ENCODE measurements around the gene GADD45G. TPM values are rescaled to one million over a fixed set of nuclear protein-coding genes. Genes with fewer than 3 reads are reported as not detected.

Gene GADD45G
- total and polyA plus RNA-seq, 9 donors, result 9.8 to 19.2 (median 12.1) TPM

- no peak overlapping the region for H3K4me3 ChIP-seq (ENCODE audit: low read length)
- H3K27ac ChIP-seq (ENCODE audit: low read length), result no peak overlapping the region
- peaks cover 58% of the 10 kb centered on the region for H3K4me1 ChIP-seq (ENCODE audit: control insufficient read depth, insufficient read depth, low read length)
- peaks cover 20% of the 10 kb centered on the region for H3K27me3 ChIP-seq (ENCODE audit: control insufficient read depth, insufficient read depth, low read length)
- 43% methylated on average over 1 of the region's 3 CpGs for WGBS (ENCODE audit: insufficient coverage)
- no peak for DNase-seq
- peaks cover 8% of the 10 kb centered on the region for H3K9me3 ChIP-seq (replicated peaks; ENCODE audit: control insufficient read depth, low read depth, low read length)
- no peaks in the 10 kb centered on the region for H3K36me3 ChIP-seq (ENCODE audit: control insufficient read depth, insufficient read depth, low read length)
Measured at GRCh38 chr9:89608641-89609335, 4.0 kb downstream of the GADD45G start.

GRCh38 chr9:89609426-89610006 is 4.7 kb downstream of the GADD45G start:
- H3K36me3 ChIP-seq (ENCODE audit: control insufficient read depth, insufficient read depth, low read length), result no peaks in the 10 kb centered on the region
- H3K27me3 ChIP-seq (ENCODE audit: control insufficient read depth, insufficient read depth, low read length), result peaks cover 19% of the 10 kb centered on the region
- peaks cover 55% of the 10 kb centered on the region for H3K4me1 ChIP-seq (ENCODE audit: control insufficient read depth, insufficient read depth, low read length)
- no peak for DNase-seq
- H3K27ac ChIP-seq (ENCODE audit: low read length), result no peak overlapping the region
- no peak overlapping the region for H3K4me3 ChIP-seq (ENCODE audit: low read length)
- WGBS (ENCODE audit: insufficient coverage), result 62% methylated on average over 4 of the region's 8 CpGs
- peaks cover 8% of the 10 kb centered on the region for H3K9me3 ChIP-seq (replicated peaks; ENCODE audit: control insufficient read depth, low read depth, low read length)

- no peak for DNase-seq
- 58% methylated on average over 7 of the region's 7 CpGs for WGBS (ENCODE audit: insufficient coverage)
- Histone ChIP-seq H3K4me3 (ENCODE audit: low read length) (no peak overlapping the region), H3K27me3 (ENCODE audit: control insufficient read depth, insufficient read depth, low read length) (peaks cover 17% of the 10 kb centered on the region), H3K9me3 (replicated peaks; ENCODE audit: control insufficient read depth, low read depth, low read length) (peaks cover 8% of the 10 kb centered on the region), H3K4me1 (ENCODE audit: control insufficient read depth, insufficient read depth, low read length) (peaks cover 51% of the 10 kb centered on the region), H3K36me3 (ENCODE audit: control insufficient read depth, insufficient read depth, low read length) (no peaks in the 10 kb centered on the region), H3K27ac (ENCODE audit: low read length) (no peak overlapping the region)
Measured at GRCh38 chr9:89610391-89610925, 5.6 kb downstream of the GADD45G start.

- Histone ChIP-seq H3K27me3 (ENCODE audit: control insufficient read depth, insufficient read depth, low read length) (peaks cover 22% of the 10 kb centered on the region), H3K27ac (ENCODE audit: low read length) (no peak overlapping the region), H3K4me3 (ENCODE audit: low read length) (no peak overlapping the region), H3K4me1 (ENCODE audit: control insufficient read depth, insufficient read depth, low read length) (peaks cover 42% of the 10 kb centered on the region), H3K9me3 (replicated peaks; ENCODE audit: control insufficient read depth, low read depth, low read length) (peaks cover 8% of the 10 kb centered on the region), H3K36me3 (ENCODE audit: control insufficient read depth, insufficient read depth, low read length) (no peaks in the 10 kb centered on the region)
- 91% methylated on average over 5 of the region's 5 CpGs for WGBS (ENCODE audit: insufficient coverage)
- no peak for DNase-seq
Measured at GRCh38 chr9:89611425-89611824, 6.6 kb downstream of the GADD45G start.

GRCh38 chr9:89612566-89613278 is 7.9 kb downstream of the GADD45G start:
- DNase-seq, result no peak
- 85% methylated on average over 16 of the region's 17 CpGs for WGBS (ENCODE audit: insufficient coverage)
- peaks cover 27% of the 10 kb centered on the region for H3K27me3 ChIP-seq (ENCODE audit: control insufficient read depth, insufficient read depth, low read length)
- H3K4me3 ChIP-seq (ENCODE audit: low read length), result no peak overlapping the region
- no peak overlapping the region for H3K27ac ChIP-seq (ENCODE audit: low read length)
- H3K36me3 ChIP-seq (ENCODE audit: control insufficient read depth, insufficient read depth, low read length), result no peaks in the 10 kb centered on the region
- peaks cover 30% of the 10 kb centered on the region for H3K4me1 ChIP-seq (ENCODE audit: control insufficient read depth, insufficient read depth, low read length)
- H3K9me3 ChIP-seq (replicated peaks; ENCODE audit: control insufficient read depth, low read depth, low read length), result peaks cover 8% of the 10 kb centered on the region

- DNase-seq, result no peak
- H3K9me3 ChIP-seq (replicated peaks; ENCODE audit: control insufficient read depth, low read depth, low read length), result peaks cover 8% of the 10 kb centered on the region
- H3K4me3 ChIP-seq (ENCODE audit: low read length), result no peak overlapping the region
- peaks cover 27% of the 10 kb centered on the region for H3K27me3 ChIP-seq (ENCODE audit: control insufficient read depth, insufficient read depth, low read length)
- H3K27ac ChIP-seq (ENCODE audit: low read length), result no peak overlapping the region
- H3K36me3 ChIP-seq (ENCODE audit: control insufficient read depth, insufficient read depth, low read length), result no peaks in the 10 kb centered on the region
- WGBS (ENCODE audit: insufficient coverage), result 63% methylated on average over 5 of the region's 10 CpGs
- H3K4me1 ChIP-seq (ENCODE audit: control insufficient read depth, insufficient read depth, low read length), result peaks cover 21% of the 10 kb centered on the region
Measured at GRCh38 chr9:89613912-89614892, 9.4 kb downstream of the GADD45G start.

- Histone ChIP-seq H3K27ac (ENCODE audit: low read length) (no peak overlapping the region), H3K4me3 (ENCODE audit: low read length) (no peak overlapping the region), H3K9me3 (replicated peaks; ENCODE audit: control insufficient read depth, low read depth, low read length) (peaks cover 8% of the 10 kb centered on the region), H3K27me3 (ENCODE audit: control insufficient read depth, insufficient read depth, low read length) (peaks cover 33% of the 10 kb centered on the region), H3K36me3 (ENCODE audit: control insufficient read depth, insufficient read depth, low read length) (no peaks in the 10 kb centered on the region), H3K4me1 (ENCODE audit: control insufficient read depth, insufficient read depth, low read length) (peaks cover 10% of the 10 kb centered on the region)
- no peak for DNase-seq
- 83% methylated on average over 2 of the region's 2 CpGs for WGBS (ENCODE audit: insufficient coverage)
Measured at GRCh38 chr9:89615661-89616060, 10.8 kb downstream of the GADD45G start.

GRCh38 chr9:89616411-89616810 is 11.6 kb downstream of the GADD45G start:
- Histone ChIP-seq H3K27ac (ENCODE audit: low read length) (no peak overlapping the region), H3K9me3 (replicated peaks; ENCODE audit: control insufficient read depth, low read depth, low read length) (peaks cover 8% of the 10 kb centered on the region), H3K4me1 (ENCODE audit: control insufficient read depth, insufficient read depth, low read length) (peaks cover 9% of the 10 kb centered on the region), H3K4me3 (ENCODE audit: low read length) (no peak overlapping the region), H3K27me3 (ENCODE audit: control insufficient read depth, insufficient read depth, low read length) (peaks cover 33% of the 10 kb centered on the region), H3K36me3 (ENCODE audit: control insufficient read depth, insufficient read depth, low read length) (no peaks in the 10 kb centered on the region)
- DNase-seq, result no peak
- 70% methylated on average over 8 of the region's 9 CpGs for WGBS (ENCODE audit: insufficient coverage)

GRCh38 chr9:89617978-89618377 is 13.2 kb downstream of the GADD45G start:
- no peak for DNase-seq
- 100% methylated on average over 2 of the region's 2 CpGs for WGBS (ENCODE audit: insufficient coverage)
- peaks cover 28% of the 10 kb centered on the region for H3K27me3 ChIP-seq (ENCODE audit: control insufficient read depth, insufficient read depth, low read length)
- no peak overlapping the region for H3K27ac ChIP-seq (ENCODE audit: low read length)
- H3K4me3 ChIP-seq (ENCODE audit: low read length), result no peak overlapping the region
- no peaks in the 10 kb centered on the region for H3K9me3 ChIP-seq (replicated peaks; ENCODE audit: control insufficient read depth, low read depth, low read length)
- H3K36me3 ChIP-seq (ENCODE audit: control insufficient read depth, insufficient read depth, low read length), result no peaks in the 10 kb centered on the region
- H3K4me1 ChIP-seq (ENCODE audit: control insufficient read depth, insufficient read depth, low read length), result peaks cover 23% of the 10 kb centered on the region
